ENCODE data around the gene RAB26.
"Not testable (repeated sequence)": the region's sequence is repeated elsewhere in the genome, so short reads cannot be mapped to it uniquely, and the experiment has no call there.

The RAB26 gene

GRCh38 chr16:2117960-2118722, 30.3 kb upstream of the RAB26 start:
- DNase-seq: not testable (repeated sequence)

DNA sequence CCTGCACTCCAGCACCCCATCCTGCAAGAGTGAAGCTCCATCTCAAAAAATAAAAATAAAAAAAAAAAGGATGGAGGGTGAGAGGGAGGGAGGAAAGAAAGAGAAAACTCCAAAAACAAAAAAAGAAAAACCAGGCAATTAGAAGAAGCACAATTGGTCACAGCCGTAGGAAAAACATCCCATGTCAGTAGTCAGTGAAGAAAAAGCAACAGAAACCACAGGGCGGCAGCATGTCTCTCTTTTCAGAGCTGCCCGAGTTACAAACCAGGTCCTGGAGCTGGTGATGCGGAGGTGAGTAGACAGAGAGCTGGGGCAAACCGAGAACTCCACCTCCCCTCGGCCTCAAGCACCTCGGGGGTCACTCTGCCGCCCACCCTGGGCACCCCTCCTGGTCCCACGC, 27.1 kb upstream of the RAB26 start:
- DNase-seq: peak; percentile 29

DNA sequence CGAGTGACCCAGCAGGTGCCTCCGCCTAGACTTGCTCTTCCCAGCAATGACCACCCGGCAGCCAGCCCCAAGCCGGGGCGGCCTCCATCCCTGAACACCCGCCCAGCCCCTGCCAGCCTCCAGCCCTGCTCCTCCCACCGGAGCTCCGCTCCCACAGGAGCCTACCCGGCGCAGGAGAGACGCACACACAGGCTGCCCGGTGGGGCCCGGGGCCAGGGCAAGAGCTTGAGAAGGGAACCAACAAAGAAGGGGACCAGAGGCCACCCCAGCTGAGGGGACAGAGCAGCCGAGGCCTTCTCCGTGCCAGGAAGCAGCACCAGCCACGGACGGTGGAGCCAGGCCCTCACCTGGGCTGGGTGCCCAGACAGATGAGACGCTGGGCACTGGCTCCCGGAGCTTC, 26.6 kb upstream of the RAB26 start:
- no peak for DNase-seq

- no peak for DNase-seq
Observed at GRCh38 chr16:2122429-2122828, 26.0 kb upstream of the RAB26 start.

DNA sequence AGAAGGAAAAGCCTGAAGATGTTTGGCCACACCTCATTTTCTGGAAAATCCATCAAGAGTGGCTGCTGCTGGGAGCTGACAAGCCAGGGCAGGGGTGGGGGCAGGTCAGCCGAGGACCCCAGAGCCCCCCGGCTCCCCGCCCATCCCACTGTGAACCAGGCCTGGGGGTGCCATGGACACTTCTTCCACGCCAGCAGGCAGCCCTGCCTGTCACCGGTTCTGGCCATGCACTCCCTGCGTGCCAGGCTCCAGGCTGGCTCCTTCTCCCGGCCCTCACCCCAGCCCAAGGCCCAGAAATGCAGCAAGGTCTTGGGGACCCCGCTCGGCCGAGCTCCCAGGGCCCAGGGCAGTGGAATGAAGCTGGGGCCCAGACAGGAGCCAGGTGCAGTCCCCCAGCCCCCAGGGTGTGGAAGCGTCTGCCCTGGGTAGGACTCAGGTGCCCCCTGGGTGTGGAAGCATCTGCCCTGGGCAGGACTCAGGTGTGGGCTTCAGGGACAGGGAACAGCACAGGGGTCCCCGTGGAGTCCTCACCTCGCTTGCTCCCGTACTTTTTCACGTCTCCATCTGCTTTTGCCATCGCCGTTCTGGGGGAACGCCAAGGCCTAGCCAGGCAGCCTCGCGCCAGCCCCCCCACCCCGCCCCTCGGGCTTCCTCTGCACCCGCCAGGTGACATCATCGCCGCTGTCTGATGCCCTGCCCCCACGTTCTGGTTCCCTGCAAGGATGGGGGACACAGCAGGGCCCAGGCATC, 25.3 kb upstream of the RAB26 start:
- not testable (repeated sequence) for DNase-seq

GRCh38 chr16:2123706-2124376, 24.6 kb upstream of the RAB26 start:
- DNase-seq: not testable (repeated sequence)

DNA sequence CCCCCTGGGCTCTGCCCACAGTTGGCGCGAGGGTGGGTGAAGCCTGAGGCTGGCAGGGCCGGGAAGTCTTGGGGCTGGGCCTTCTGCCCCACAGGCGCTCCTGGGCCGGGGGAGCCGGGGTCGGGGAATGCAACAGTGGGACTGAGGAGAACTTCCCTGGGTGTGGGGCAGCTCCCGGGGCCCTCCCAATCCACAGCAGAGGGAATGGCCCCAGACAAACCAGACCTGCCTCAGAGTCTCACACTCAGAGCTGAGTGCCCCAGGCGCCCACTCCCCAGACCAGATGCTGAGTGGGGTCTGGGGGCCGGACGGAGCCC, 24.1 kb upstream of the RAB26 start:
- DNase-seq: not testable (repeated sequence)

DNA sequence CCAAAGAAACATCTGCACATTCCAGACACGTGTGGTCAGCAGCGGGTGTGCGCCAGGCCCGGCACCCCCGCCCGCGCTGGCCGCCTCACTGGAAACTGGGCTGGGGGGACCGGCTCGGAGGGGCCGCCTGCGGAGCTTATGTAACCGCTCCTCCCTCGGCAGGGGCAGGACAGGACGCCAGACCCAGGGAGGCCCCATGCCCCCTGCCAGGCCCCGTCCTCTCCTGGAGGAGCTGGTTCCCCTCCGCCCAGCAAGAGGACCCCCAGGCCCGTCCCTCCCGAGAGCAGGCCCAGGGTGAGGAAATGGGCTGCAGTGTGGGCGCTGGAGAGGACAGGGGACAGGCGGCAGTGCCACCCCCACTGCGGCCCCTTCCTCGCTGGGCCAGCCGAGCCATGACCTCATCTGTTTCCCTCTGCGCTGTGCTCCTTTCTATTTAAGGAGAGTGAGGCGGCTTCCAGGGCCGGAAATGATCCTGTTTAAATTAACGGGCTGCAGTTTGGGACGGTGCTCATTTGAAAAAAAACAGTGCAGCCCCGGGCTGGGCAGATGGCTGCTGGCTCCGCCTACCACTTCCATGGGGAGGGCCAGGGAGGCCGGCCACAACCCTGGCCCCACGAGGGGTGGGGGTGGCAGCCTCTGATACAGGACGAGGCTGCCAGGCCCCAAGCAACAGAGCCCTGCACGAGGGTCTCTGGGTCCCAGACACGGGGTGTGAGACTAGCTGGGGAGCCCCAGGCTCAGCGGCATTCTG, 23.6 kb upstream of the RAB26 start:
- DNase-seq: not testable (repeated sequence)

DNA sequence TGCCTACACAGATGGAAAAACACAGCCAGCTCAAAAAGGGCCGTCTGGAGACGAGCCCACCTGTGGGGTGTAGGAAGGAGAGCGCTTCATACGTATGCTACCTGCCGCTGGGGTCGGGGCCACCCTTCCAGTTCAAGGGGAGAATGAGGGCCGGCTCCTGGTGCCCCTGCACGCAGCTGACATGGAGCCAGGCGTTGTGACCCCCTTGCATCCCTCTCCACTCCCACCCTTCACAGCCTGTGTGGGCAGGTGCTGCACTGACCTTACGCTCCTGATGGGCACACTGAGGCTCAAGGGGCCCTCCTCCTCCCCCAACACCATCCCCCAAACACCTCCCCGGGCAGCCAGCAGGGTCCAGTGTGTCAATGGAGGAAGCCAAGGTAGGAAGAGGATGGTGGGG, 22.8 kb upstream of the RAB26 start:
- DNase-seq: not testable (repeated sequence)

- not testable (repeated sequence) for DNase-seq
Observed at GRCh38 chr16:2126161-2126743, 22.2 kb upstream of the RAB26 start.

GRCh38 chr16:2126928-2127556, 21.4 kb upstream of the RAB26 start:
- DNase-seq: not testable (repeated sequence)

DNA sequence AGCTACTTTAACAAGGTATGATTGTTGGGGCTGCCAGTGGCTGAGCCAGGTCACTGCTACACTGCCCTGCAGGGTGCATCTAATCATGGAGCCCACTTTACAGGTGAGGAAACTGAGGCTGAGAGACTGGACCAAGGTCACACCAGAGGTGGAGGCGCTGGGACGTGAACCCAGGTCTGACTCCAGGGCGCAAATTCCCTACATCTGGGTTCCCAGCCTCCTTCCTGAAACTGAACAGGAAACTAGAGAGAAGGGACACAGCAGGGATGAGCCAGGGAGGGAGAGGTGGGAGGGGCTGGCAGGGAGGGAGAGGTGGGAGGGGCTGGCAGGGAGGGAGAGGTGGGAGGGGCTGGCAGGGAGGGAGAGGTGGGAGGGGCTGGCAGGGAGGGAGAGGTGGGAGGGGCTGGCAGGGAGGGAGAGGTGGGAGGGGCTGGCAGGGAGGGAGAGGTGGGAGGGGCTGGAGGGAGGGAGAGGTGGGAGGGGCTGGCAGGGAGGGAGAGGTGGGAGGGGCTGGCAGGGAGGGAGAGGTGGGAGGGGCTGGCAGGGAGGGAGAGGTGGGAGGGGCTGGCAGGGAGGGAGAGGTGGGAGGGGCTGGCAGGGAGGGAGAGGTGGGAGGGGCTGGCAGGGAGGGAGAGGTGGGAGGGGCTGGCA, 20.7 kb upstream of the RAB26 start:
- not testable (repeated sequence) for DNase-seq

GRCh38 chr16:2129251-2129650, 19.2 kb upstream of the RAB26 start:
- not testable (repeated sequence) for DNase-seq

- DNase-seq: not testable (repeated sequence)
Observed at GRCh38 chr16:2129890-2130447, 18.5 kb upstream of the RAB26 start.

GRCh38 chr16:2133797-2134196, 14.6 kb upstream of the RAB26 start:
- DNase-seq: not testable (repeated sequence)

DNA sequence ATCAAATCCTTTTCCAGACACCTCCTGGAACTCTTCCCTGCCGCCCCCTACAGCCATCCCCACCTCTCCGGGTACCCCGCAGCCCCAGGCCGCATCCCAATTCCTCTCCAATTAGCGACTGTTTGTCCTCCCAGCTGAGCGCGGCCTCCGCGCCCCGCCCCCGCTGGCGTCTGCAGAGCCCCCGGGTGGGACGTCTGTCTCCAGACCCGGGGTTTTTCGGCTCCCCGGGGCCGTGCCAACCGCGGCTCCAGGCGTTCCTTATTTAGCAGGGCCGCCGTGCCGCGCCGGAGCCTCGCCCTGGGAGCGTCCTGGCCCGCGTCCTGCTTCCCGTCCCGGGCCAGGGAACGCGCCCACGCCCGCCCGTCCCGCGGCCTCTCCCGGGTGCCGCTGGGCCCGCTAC, 13.4 kb upstream of the RAB26 start:
- not testable (repeated sequence) for DNase-seq

DNA sequence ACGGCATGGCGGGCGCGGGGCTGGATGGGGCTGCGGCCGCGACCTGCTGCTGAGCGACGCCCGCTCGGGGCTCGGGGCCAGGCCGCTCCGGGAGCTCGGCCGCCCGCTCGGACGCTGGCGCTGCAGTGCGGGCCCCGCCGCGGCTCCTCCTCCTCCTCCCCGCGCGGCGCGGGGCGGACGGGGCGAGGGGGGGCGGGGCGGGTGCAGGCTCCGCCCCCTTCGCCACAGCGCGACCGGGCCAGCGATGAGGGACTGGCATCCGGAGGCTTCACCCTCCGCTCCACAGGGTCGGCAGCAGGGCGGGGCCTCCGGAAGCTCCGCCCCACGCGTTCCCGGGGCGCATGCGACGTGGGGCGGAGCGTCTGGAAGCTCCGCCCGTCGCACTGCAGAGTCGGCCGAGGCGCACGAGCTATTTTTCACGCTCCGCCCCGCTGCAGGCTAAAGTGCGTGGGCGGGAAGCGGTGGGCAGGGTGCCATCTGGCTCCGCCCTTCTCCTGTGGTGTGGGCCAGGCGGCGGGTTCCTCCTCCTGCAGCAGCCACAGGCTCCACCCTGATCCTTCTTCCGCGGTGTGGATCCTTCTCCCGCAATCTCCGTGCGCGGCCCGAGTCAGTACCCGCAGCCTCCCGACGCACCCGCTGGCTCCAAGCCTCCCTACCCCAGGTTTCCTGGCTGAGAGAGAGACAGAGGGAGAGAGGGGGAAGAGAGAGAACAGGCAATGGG, 12.5 kb upstream of the RAB26 start, which contains the start of gene PKD1:
Gene PKD1, minus strand, starts transcription at position 129 of the 721 bp plus-strand sequence. CDS start 209 bp downstream, outside the sequence.
- DNase-seq: peak; percentile 98

- DNase-seq: no peak
Observed at GRCh38 chr16:2142942-2143877, 5.2 kb upstream of the RAB26 start.

DNA sequence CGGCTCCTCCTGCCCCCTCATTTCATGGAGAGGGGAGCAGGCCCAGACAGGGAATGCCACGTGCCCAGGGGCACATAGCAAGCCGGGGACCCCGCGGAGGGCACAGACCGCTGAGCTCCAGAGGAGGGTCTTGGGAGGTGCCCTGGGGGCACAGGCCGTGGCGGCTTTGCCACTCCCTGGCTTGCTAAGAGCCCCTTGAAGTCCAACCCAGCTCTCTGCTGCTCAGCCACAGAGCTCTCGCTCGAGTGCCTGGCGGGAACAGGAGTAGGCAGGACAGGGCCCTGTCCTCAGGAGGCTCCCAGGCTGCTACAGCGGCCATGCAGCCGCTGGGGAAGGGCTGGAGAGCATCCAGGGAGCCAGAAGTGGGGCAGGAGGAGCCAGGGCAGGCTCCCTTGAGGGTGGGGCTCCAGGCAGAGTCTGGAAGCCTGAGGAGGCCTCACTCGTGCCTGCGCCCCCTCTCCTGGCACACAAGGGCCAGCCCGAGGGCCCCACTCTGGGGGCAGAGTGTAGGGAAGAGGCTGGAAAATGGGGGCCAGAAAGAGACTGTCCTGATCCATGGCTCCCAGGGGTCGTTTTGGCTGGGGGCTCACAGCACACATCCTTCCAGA, 4.4 kb upstream of the RAB26 start:
- no peak for DNase-seq
